Calu3 (cell line): ENCODE data around the gene RAD51B. TPM values are rescaled to one million over a fixed set of nuclear protein-coding genes. Genes with fewer than 3 reads are reported as not detected.

Experiments
- BruUV-seq: library from RNA; stranded (reverse); fragments of 400-500 nt; replicated peaks from 2 replicates; lab custom pipeline; 2021; lab: Mats Ljungman, UMichigan
- CTCF ChIA-PET: fragments of 300-600 bp; sonication (Branson Sonifier 250); formaldehyde crosslinking; loops from one replicate; lab custom pipeline; 2022; ENCODE audit warnings: antibody characterized with exemption; lab: Charles Lee
- DNase-seq: peaks from one replicate; pipeline ENCODE4 v3.0.0; 2022
- H3K27ac Mint-ChIP-seq: one replicate; pipeline ENCODE4 v1.8.0; 2022; ENCODE audit warnings: mixed read lengths; ENCODE audit not compliant: unreplicated experiment
- H3K27me3 Mint-ChIP-seq: one replicate; pipeline ENCODE4 v1.8.0; 2022; ENCODE audit warnings: mixed read lengths; ENCODE audit not compliant: unreplicated experiment
- H3K36me3 Mint-ChIP-seq: one replicate; pipeline ENCODE4 v1.8.0; 2022; ENCODE audit warnings: mild to moderate bottlenecking, moderate library complexity, mixed read lengths; ENCODE audit not compliant: insufficient read depth, unreplicated experiment
- H3K4me1 Mint-ChIP-seq: one replicate; pipeline ENCODE4 v1.8.0; 2022; ENCODE audit warnings: mild to moderate bottlenecking, low read depth, mixed read lengths; ENCODE audit not compliant: unreplicated experiment
- H3K4me3 Mint-ChIP-seq: one replicate; pipeline ENCODE4 v1.8.0; 2022; ENCODE audit warnings: mild to moderate bottlenecking, low read depth, moderate library complexity, mixed read lengths; ENCODE audit not compliant: unreplicated experiment
- H3K9me3 Mint-ChIP-seq: one replicate; pipeline ENCODE4 v1.8.0; 2022; ENCODE audit warnings: low read depth, mixed read lengths; ENCODE audit not compliant: unreplicated experiment
- CTCF ChIP-seq: fragments of 200-600 bp; IDR thresholded peaks from one replicate; pipeline ENCODE4 v1.8.0; 2022; ENCODE audit warnings: antibody characterized with exemption; ENCODE audit not compliant: unreplicated experiment
- intact Hi-C: fragments of 100-400 bp; cut with micrococcal nuclease; formaldehyde crosslinking; loops from one replicate; pipeline ENCODE4 v1.10.0; 2022; ENCODE audit not compliant: unreplicated experiment
- total RNA-seq: library from RNA; stranded (reverse); gene quantifications from 2 replicates; pipeline ENCODE4 v1.2.3, GENCODE V29; 2022

Gene RAD51B
- total RNA-seq, 1 experiment from 2014 or later: 24.7 TPM

GRCh38 chr14:68230950-68231717 is 411.6 kb downstream of the RAD51B start:
- peak; percentile 45 for DNase-seq
- Mint-ChIP-seq H3K36me3 (no peaks in the 10 kb centered on the region), H3K9me3 (no peaks in the 10 kb centered on the region), H3K4me3 (no peak overlapping the region), H3K27ac (no peak overlapping the region), H3K27me3 (no peaks in the 10 kb centered on the region), H3K4me1 (no peaks in the 10 kb centered on the region)
- intact Hi-C loops: loop anchor here (5.0 kb wide), 2 partner anchors 269 to 289 kb away; no protein-coding TSS in a partner anchor
- BruUV-seq: no TSS peak
- TF ChIP-seq CTCF: no peak
- CTCF ChIA-PET: no interaction called here

- H3K4me1 Mint-ChIP-seq: no peaks in the 10 kb centered on the region
- CTCF ChIA-PET: no interaction called here
- intact Hi-C loops: loop anchor here (2.0 to 5.0 kb wide), 4 partner anchors 41 to 290 kb away; no protein-coding TSS in a partner anchor
- no peak for DNase-seq
- no peaks in the 10 kb centered on the region for H3K27me3 Mint-ChIP-seq
- no TSS peak for BruUV-seq
- H3K27ac Mint-ChIP-seq: no peak overlapping the region
- no peaks in the 10 kb centered on the region for H3K36me3 Mint-ChIP-seq
- H3K4me3 Mint-ChIP-seq: no peak overlapping the region
- TF ChIP-seq CTCF: no peak
- no peaks in the 10 kb centered on the region for H3K9me3 Mint-ChIP-seq
Measured at GRCh38 chr14:68231898-68232297, 412.3 kb downstream of the RAD51B start.

GRCh38 chr14:68232300-68233055 is 412.9 kb downstream of the RAD51B start:
- BruUV-seq: no TSS peak
- Mint-ChIP-seq H3K4me3 (no peak overlapping the region), H3K4me1 (no peaks in the 10 kb centered on the region), H3K9me3 (no peaks in the 10 kb centered on the region), H3K27ac (no peak overlapping the region), H3K36me3 (no peaks in the 10 kb centered on the region), H3K27me3 (no peaks in the 10 kb centered on the region)
- intact Hi-C loops: loop anchor here (1.0 to 5.0 kb wide), 5 partner anchors 42 to 290 kb away; no protein-coding TSS in a partner anchor
- peak; percentile 76 for DNase-seq
- no peak for TF ChIP-seq CTCF
- CTCF ChIA-PET: interaction anchor here (0.6 to 1.4 kb wide), 8 partner anchors 8 to 582 kb away, joined by 3 to 8 read pairs (median 3); no protein-coding TSS in a partner anchor

GRCh38 chr14:68233101-68233784 is 413.7 kb downstream of the RAD51B start:
- no peak for TF ChIP-seq CTCF
- CTCF ChIA-PET: interaction anchor here (0.6 to 1.4 kb wide), 8 partner anchors 8 to 581 kb away, joined by 3 to 8 read pairs (median 3); no protein-coding TSS in a partner anchor

More at GRCh38 chr14:68233101-68233784, 413.7 kb downstream of the RAD51B start:
- DNase-seq: no peak
- Mint-ChIP-seq H3K36me3 (no peaks in the 10 kb centered on the region), H3K9me3 (no peaks in the 10 kb centered on the region), H3K4me1 (no peaks in the 10 kb centered on the region), H3K4me3 (no peak overlapping the region), H3K27ac (no peak overlapping the region), H3K27me3 (no peaks in the 10 kb centered on the region)
- no TSS peak for BruUV-seq
- intact Hi-C loops: loop anchor here (1.0 to 5.0 kb wide), 5 partner anchors 42 to 291 kb away; no protein-coding TSS in a partner anchor
